Measurements from ENCODE around the gene FAM124B. TPM values are rescaled to one million over a fixed set of nuclear protein-coding genes. Genes with fewer than 3 reads are reported as not detected.

Gene FAM124B
- total RNA-seq, 2 donors from 2014 or later = 0.45 to 0.78 TPM

GRCh38 chr2:224328798-224329197 lies 73.1 kb downstream of the FAM124B start:
- ATAC-seq (no peak), DNase-seq (ENCODE audit: low spot score) (no peak)
- H3K9me3 Mint-ChIP-seq = no peaks in the 10 kb centered on the region
- no peak overlapping the region for H3K27ac Mint-ChIP-seq
- no peaks in the 10 kb centered on the region for H3K4me1 Mint-ChIP-seq (ENCODE audit: low read depth in 2 of 2)
- peaks cover 27 to 38% of the 10 kb centered on the region in 2 donors for H3K27me3 Mint-ChIP-seq
- H3K36me3 Mint-ChIP-seq = no peaks in the 10 kb centered on the region
- no peak overlapping the region for H3K4me3 Mint-ChIP-seq

Other genes starting within 250 kb of the FAM124B start
- 100 to 1,000 TPM in 1 of 2 donors, 10 to 100 TPM in 1; 86.4 to 103 TPM for gene CUL3, start 183.3 kb upstream of the FAM124B start, total RNA-seq